ENCODE data around the gene DRAP1.

Gene DRAP1, protein sequence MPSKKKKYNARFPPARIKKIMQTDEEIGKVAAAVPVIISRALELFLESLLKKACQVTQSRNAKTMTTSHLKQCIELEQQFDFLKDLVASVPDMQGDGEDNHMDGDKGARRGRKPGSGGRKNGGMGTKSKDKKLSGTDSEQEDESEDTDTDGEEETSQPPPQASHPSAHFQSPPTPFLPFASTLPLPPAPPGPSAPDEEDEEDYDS

DNA sequence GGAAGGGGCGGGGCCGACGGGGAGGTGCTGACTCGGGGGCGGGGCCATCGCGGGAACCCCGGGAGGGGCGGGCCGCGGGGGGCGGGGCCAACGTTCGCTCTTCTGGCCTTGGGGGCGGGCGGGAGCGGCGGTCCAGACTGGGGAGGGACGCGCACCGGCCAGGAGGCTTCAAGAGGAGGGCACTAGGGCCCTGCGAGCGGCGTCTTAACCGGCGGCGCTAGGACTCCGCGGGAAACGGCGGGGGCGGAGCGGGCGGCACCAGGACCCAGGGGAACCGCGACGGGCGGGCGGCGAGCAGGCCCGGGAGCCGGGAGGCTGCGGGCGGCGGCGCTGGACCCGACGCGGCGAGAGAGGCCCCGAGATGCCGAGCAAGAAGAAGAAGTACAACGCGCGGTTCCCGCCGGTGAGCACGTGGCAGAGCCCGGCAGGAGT is at the start of gene DRAP1:
Gene DRAP1, plus strand, starts transcription at position 286 of the 432 bp plus-strand sequence. Its CDS starts 76 bp downstream, at position 362.
- Histone ChIP-seq H3K9ac (ENCODE audit: low read length) (peak within 1 kb of the TSS; percentile 85), H3K9me3 (ENCODE audit: control insufficient read depth, low read depth, low read length) (no peaks in the 10 kb centered on the region), H3K36me3 (ENCODE audit: control insufficient read depth, low read depth, low read length) (peaks cover 4% of the 10 kb centered on the region), H3K27me3 (ENCODE audit: control insufficient read depth, insufficient read depth, low read length) (no peaks in the 10 kb centered on the region), H3K27ac (ENCODE audit: low read length) (peak within 1 kb of the TSS; percentile 48), H3K4me3 (ENCODE audit: low read length) (peak within 1 kb of the TSS; percentile 90), H3K4me1 (ENCODE audit: control insufficient read depth, low read depth, low read length) (peaks cover 5% of the 10 kb centered on the region)

DNA sequence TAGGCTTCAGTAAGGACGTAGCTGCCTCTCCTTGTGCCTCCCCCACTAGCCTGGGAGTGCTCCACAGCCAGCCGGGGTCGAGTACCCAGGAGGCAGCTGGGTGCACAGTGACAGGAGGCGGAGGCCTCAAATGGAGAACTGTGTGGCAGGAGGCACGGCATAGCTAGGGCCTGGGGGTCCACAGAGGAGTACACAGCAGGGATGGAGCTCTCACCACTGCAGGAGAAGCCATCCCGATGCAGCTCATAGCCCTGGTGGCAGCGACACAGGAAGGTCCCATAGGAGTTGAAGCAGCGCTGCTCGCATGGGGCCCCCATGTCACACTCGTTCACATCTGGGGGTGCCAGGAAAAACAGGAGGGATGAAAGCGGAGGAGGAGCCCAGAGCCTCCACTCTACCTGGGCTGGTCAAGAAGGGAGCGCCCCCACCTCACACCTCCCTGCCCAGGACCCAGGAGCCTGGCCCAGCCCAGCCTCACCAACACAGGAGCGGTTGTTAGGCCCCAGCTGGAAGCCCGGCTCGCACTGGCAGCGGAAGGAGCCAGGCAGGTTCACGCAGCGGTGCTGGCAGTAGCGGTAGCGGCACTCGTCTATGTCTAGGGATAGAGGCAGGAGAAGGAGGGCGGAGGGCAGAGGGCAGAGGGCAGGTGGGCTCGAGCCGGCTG is 49.5 kb upstream of the DRAP1 start:
- peaks cover 17% of the 10 kb centered on the region for H3K27me3 ChIP-seq (ENCODE audit: control insufficient read depth, insufficient read depth, low read length)
- H3K4me1 ChIP-seq (ENCODE audit: control insufficient read depth, low read depth, low read length) = peaks cover 4% of the 10 kb centered on the region
- H3K36me3 ChIP-seq (ENCODE audit: control insufficient read depth, low read depth, low read length) = peaks cover 11% of the 10 kb centered on the region
- no peak overlapping the region for H3K27ac ChIP-seq (ENCODE audit: low read length)
- H3K9ac ChIP-seq (ENCODE audit: low read length) = no peak overlapping the region
- H3K4me3 ChIP-seq (ENCODE audit: low read length) = no peak overlapping the region
- no peaks in the 10 kb centered on the region for H3K9me3 ChIP-seq (ENCODE audit: control insufficient read depth, low read depth, low read length)

DNA sequence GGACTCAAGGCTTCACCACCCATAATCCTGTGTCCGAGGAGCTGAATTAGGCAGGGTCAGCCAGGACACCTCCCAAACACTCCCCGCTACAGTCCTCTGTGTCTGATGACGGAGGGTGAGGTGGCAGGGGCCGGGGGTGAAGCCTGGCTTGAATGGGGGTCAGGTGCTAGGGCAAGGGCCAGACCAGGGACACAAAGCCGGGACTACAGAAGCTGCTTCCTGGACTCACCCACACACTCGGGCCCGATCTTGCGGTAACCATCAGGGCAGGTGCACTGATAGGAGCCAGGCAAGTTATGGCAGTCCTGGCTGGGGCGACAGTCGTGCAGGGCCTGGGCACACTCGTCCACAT is 48.9 kb upstream of the DRAP1 start:
- peaks cover 6% of the 10 kb centered on the region for H3K36me3 ChIP-seq (ENCODE audit: control insufficient read depth, low read depth, low read length)
- H3K9ac ChIP-seq (ENCODE audit: low read length) = no peak overlapping the region

DNA sequence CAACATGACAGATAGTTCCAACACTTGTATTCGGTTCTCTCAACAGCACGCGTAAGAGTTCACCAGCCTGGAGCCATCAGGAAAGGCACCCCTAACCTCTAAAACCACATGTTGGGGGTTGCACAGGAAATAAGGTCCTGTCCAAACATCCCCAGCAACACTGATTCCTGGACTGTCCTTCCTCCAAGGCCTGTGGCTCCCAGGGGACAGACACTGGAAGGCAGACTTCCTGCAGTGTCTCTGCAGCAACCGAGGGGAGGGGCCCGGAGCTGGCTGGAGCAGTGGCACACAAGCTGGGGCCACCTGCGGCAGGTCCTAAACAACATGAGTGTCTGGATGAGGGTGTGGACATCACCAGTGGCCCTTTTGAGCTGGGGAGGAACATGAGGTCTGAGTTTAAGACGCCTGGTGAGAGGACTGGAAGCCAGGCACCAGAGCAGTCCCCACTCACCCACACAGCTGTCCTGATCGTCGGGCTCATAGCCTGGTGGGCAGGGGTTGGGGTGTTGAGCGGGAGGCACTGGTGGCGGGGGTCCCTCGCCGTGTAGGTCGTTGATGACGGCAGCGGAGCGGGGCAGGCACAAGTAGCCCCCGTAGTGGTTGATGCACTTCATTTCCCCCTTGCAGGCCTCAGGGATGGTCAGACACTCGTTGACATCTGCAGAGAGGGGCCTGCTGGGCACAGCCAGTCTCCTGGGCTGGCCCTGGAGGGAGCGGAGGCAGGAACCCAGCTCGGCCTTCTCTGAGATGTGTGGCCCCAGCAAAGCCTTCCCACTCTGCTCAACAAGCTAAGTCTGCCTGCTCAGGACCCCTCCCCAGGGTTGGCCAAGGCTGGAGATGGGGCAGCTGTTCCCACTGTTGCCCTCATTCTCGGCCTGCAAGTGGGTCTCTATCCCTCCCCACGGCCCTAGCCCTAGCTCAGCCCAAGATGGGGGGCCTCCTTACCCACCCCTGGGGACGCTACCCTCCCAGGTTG is 48.2 kb upstream of the DRAP1 start:
- H3K27ac ChIP-seq (ENCODE audit: low read length) = no peak overlapping the region
- H3K4me1 ChIP-seq (ENCODE audit: control insufficient read depth, low read depth, low read length) = peaks cover 4% of the 10 kb centered on the region
- H3K9me3 ChIP-seq (ENCODE audit: control insufficient read depth, low read depth, low read length) = no peaks in the 10 kb centered on the region
- no peak overlapping the region for H3K4me3 ChIP-seq (ENCODE audit: low read length)
- H3K27me3 ChIP-seq (ENCODE audit: control insufficient read depth, insufficient read depth, low read length) = peaks cover 17% of the 10 kb centered on the region
- no peaks in the 10 kb centered on the region for H3K36me3 ChIP-seq (ENCODE audit: control insufficient read depth, low read depth, low read length)
- H3K9ac ChIP-seq (ENCODE audit: low read length) = no peak overlapping the region

More for the DNA sequence above, 48.9 kb upstream of the DRAP1 start:
- peaks cover 17% of the 10 kb centered on the region for H3K27me3 ChIP-seq (ENCODE audit: control insufficient read depth, insufficient read depth, low read length)
- no peak overlapping the region for H3K27ac ChIP-seq (ENCODE audit: low read length)
- no peak overlapping the region for H3K4me3 ChIP-seq (ENCODE audit: low read length)
- H3K9me3 ChIP-seq (ENCODE audit: control insufficient read depth, low read depth, low read length) = no peaks in the 10 kb centered on the region
- peaks cover 4% of the 10 kb centered on the region for H3K4me1 ChIP-seq (ENCODE audit: control insufficient read depth, low read depth, low read length)

DNA sequence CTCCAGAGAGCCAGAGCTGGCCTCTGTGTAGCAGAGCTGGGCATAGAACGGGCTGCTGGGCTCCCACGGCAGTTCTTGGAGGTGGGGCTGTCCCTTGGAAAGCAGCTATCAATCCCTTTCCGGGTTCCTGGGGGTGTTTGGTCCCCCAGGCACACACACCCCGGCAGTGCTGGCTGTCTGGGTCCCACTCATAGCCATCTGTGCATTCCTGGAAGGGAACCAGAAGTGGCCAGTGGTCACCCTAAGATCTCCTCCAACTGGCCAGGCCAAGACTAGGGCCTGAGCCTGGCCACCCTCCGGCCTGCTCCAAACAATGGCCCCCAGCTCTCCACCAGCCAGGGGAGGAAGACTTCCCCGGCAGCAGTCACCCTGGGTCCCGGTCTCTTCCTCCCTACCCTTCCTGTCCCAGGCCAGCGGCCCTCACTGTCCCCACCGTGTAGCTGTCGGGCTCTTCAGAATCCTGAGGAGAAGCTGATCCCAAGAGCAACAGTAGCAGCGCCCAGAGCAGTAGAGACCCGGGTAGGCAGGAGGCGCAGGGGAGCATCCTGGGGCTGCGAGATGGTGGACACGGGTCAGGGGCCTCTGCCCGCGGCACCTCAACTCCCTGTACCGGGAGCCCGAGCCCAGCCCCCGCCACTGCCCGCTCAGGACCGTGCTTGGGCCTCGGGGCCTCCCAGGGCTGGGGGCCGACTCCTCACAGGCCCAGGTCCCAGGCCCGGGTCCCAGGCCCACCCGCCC is 47.2 kb upstream of the DRAP1 start:
- Histone ChIP-seq H3K4me1 (ENCODE audit: control insufficient read depth, low read depth, low read length) (peaks cover 4% of the 10 kb centered on the region), H3K27ac (ENCODE audit: low read length) (no peak overlapping the region), H3K4me3 (ENCODE audit: low read length) (peak overlapping the region; percentile 13), H3K9me3 (ENCODE audit: control insufficient read depth, low read depth, low read length) (no peaks in the 10 kb centered on the region), H3K9ac (ENCODE audit: low read length) (no peak overlapping the region), H3K36me3 (ENCODE audit: control insufficient read depth, low read depth, low read length) (no peaks in the 10 kb centered on the region), H3K27me3 (ENCODE audit: control insufficient read depth, insufficient read depth, low read length) (peaks cover 17% of the 10 kb centered on the region)

DNA sequence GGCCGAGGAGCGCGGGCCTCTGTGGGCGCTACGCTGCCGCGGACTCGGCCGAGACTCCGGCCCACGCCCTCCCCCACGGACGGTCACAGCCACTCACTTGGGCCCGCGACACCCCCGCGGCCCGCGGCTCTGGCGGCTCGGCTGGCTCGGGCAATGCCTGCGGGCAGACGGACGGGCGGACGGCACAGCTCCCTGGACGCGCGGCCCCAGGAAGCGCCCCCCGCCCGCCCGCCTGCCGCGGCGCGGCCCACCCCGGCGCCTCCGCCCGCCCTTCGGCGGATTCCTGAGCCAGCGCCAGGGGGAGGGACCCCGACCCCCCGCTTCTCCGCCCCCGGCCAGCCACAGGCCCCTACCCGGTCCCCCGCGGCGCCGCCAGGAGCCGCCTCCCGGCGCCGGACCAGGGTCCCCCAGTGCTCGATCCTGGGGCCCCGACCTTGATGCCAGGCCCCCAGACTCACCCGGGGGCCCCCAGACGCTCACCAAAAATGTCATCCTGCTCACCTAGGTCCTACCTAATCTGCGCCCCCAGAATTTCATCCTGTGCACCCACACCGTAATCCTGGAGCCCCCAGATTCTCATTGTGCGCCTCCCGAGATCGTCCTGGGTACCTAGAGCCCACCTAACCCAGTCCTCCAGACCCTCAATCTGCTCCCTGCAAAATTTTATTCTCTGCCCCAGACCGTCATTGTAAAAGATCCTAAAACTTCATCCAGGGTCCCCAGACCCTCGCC is 46.5 kb upstream of the DRAP1 start, which contains the start of gene EFEMP2:
Gene EFEMP2, minus strand, starts transcription at position 215 of the 732 bp plus-strand sequence. CDS start 446 bp downstream, outside the sequence.
- Histone ChIP-seq H3K9ac (ENCODE audit: low read length) (peak within 1 kb of the TSS; percentile 22), H3K27me3 (ENCODE audit: control insufficient read depth, insufficient read depth, low read length) (peaks cover 17% of the 10 kb centered on the region), H3K27ac (ENCODE audit: low read length) (no peak within 1 kb of the TSS), H3K9me3 (ENCODE audit: control insufficient read depth, low read depth, low read length) (no peaks in the 10 kb centered on the region), H3K4me1 (ENCODE audit: control insufficient read depth, low read depth, low read length) (peaks cover 4% of the 10 kb centered on the region), H3K36me3 (ENCODE audit: control insufficient read depth, low read depth, low read length) (no peaks in the 10 kb centered on the region), H3K4me3 (ENCODE audit: low read length) (peak within 1 kb of the TSS; percentile 75)

DNA sequence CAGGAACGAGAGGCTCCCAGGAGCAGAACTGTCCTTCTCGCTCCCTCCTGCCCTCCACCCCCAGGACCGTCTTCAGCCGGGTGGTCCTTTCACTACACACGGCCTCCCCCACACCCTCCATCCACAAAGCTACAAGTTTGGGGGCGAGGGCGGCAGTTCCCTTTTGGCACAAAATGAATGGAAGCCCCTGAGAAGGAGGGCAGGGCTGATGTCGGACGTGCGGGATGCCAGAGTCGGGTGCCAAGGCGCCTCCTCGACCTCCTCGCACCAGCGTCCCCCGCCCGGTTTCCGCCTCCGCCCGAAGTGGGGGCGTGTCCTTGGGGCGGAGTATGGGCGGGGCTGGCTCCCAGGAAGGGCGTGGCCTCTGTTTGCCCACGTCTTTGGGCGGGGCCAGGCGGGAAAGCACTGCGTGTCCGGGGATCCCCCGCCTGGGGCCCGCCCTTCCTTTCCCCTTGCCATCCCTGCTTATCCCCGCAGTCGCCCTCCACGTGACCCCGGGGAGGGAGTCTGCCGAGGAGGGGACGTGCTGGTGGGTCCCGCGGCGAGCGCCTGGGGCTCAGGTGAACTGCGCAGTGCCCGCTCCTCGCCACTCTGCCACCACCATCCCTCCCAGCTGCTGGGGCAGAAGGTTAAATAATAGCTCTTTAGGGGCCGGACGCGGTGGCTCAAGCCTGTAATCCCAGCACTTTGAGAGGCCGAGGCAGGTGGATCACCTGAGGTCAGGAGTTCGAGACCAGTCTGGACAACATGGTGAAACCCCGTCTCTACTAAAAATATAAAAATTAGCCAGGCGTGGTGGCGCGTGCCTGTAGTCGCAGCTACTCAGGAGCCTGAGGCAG is 45.7 kb upstream of the DRAP1 start:
- no peaks in the 10 kb centered on the region for H3K9me3 ChIP-seq (ENCODE audit: control insufficient read depth, low read depth, low read length)
- H3K4me3 ChIP-seq (ENCODE audit: low read length) = peak overlapping the region; percentile 75
- peak overlapping the region; percentile 22 for H3K9ac ChIP-seq (ENCODE audit: low read length)
- peaks cover 4% of the 10 kb centered on the region for H3K4me1 ChIP-seq (ENCODE audit: control insufficient read depth, low read depth, low read length)
- H3K27ac ChIP-seq (ENCODE audit: low read length) = no peak overlapping the region
- no peaks in the 10 kb centered on the region for H3K36me3 ChIP-seq (ENCODE audit: control insufficient read depth, low read depth, low read length)
- peaks cover 17% of the 10 kb centered on the region for H3K27me3 ChIP-seq (ENCODE audit: control insufficient read depth, insufficient read depth, low read length)

DNA sequence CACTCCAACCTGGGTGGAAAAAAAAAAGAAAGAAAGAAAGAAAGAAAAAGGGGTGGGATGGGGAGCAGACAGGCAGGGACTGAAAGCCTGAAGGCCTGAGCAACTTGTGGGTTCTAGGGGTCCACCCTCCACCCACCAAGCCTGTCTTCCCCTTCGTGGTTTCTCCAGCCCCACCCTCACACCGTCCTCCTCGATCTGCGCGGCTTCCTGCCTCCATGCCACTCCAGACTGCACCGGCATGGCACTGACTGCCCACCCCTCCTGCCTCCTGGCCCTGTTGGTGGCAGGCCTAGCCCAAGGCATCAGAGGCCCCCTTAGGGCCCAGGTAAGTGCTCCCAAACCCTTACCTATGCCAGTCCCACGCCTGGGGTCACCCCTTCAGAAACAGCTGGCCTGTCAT is 39.6 kb upstream of the DRAP1 start, which contains the start of gene CTSW:
Gene CTSW, plus strand, starts transcription at position 221 of the 400 bp plus-strand sequence. Its CDS starts 18 bp downstream, at position 239.
- Histone ChIP-seq H3K4me1 (ENCODE audit: control insufficient read depth, low read depth, low read length) (no peaks in the 10 kb centered on the region), H3K9me3 (ENCODE audit: control insufficient read depth, low read depth, low read length) (no peaks in the 10 kb centered on the region), H3K27ac (ENCODE audit: low read length) (no peak within 1 kb of the TSS), H3K9ac (ENCODE audit: low read length) (no peak within 1 kb of the TSS), H3K27me3 (ENCODE audit: control insufficient read depth, insufficient read depth, low read length) (no peaks in the 10 kb centered on the region), H3K4me3 (ENCODE audit: low read length) (no peak within 1 kb of the TSS), H3K36me3 (ENCODE audit: control insufficient read depth, low read depth, low read length) (peaks cover 15% of the 10 kb centered on the region)

DNA sequence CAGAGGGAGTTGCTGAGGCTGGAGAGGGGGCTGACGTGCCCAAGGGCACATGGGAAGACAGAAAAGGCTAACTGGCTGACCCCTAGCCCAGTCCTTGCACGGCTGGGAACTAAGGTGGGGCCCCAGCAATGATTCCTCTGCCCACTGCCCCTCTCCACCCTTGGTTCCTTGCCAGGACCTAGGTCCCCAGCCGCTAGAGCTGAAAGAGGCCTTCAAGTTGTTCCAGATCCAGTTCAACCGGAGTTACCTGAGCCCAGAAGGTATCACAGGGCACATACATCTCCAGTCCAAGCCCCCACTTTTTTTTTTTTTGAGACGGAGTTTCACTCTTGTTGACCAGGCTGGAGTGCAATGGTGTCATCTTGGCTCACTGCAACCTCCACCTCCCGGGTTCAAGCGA is 39.2 kb upstream of the DRAP1 start:
- H3K36me3 ChIP-seq (ENCODE audit: control insufficient read depth, low read depth, low read length) = peaks cover 17% of the 10 kb centered on the region

More for the DNA sequence above, 39.2 kb upstream of the DRAP1 start:
- Histone ChIP-seq H3K9ac (ENCODE audit: low read length) (no peak overlapping the region), H3K9me3 (ENCODE audit: control insufficient read depth, low read depth, low read length) (no peaks in the 10 kb centered on the region), H3K27ac (ENCODE audit: low read length) (no peak overlapping the region), H3K4me1 (ENCODE audit: control insufficient read depth, low read depth, low read length) (no peaks in the 10 kb centered on the region), H3K27me3 (ENCODE audit: control insufficient read depth, insufficient read depth, low read length) (no peaks in the 10 kb centered on the region), H3K4me3 (ENCODE audit: low read length) (no peak overlapping the region)

Data from iPS-18a (cell line).